Right ventricle myocardium superior (tissue), 1 donor: ENCODE measurements around the gene DDX27. TPM values are rescaled to one million over a fixed set of nuclear protein-coding genes. Genes with fewer than 3 reads are reported as not detected.

Experiments used
- ATAC-seq: fragments of 200-7000 bp; cut with Tn5 transposase; one replicate; pipeline ENCODE4 v1.9.1; 2020; ENCODE audit warnings: mild to moderate bottlenecking; ENCODE audit not compliant: poor library complexity
- DNase-seq: peaks from one replicate; pipeline ENCODE4 v3.0.0-alpha.2; 2020
- intact Hi-C: fragments of 100-400 bp; cut with DNase I; formaldehyde crosslinking; loops from one replicate; pipeline ENCODE4 v1.11.2; 2022
- total RNA-seq: library from RNA; stranded (reverse); fragmentation: NEBNext Ultra II Directional; extraction: Animal tissue kit (Norgen Biotek cat#: 25700); gene quantifications from one replicate; pipeline ENCODE4 v1.2.1, GENCODE V29; 2021
- donor health status: DM: no; HTN: yes; CAD: no; lungs with severe emphysema.

DDX27 gene
- total RNA-seq, 1 donor from 2014 or later = 12.2 TPM

DNA sequence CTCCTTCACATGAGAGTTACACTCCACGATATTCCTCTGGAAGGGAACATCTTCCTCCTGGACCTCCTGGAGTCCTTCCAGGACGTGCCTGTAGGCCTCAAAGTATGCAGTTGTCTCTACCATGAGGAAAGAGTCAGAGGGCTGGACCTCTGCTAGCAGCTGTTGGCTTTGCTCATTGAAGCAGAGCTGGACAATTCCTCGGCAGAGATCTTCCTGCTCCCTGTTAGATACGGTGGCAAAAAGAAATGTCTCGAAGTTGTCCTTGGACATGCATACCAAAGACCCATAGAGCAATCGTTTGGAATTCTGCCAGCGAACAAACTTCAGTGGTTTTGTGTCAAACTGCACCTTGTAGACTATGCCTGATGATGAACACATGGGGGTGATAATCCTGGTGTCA is 51.0 kb downstream of the DDX27 start:
- intact Hi-C loops = no loop called here
- no peak for ATAC-seq
- no peak for DNase-seq

DNA sequence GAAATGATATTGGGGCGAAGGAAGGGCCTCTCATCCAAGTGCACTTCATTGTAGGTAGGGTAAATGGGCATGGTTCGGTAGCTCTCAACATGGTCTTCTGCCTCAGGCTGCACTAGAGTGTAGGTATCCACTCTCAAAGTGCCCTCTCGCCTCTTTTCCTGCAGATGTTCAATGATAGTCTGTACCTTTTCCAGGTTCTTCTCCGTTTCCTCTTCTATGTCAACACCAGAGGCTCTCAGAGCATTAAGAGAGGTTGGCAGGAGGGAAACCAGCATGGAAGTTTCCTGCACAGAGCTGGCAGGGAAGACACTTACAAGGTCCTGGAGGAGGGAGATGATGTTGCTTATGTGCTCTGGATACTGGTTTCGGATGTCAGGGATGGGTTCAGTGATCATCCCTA is 51.5 kb downstream of the DDX27 start:
- intact Hi-C loops = no loop called here
- ATAC-seq (no peak), DNase-seq (no peak)

DNA sequence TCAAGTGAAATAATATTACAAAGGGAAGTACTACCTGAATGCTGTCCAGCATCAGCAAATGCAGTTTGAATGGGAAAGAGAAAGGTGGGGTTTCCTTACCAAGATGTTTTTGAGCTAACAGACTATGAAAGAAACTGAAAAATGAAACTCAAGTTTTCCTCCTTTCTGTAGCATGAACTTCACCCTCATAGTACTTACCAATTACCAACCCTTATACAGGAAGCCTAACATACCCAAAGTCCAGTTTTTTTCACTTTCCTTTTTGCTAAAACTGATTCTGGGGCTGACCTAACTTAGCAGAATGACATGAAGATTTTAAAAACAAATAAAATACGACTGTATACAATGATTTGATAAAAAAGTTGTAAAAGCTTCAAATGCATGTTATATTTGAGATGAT is 53.4 kb downstream of the DDX27 start:
- DNase-seq (no peak), ATAC-seq (no peak)
- intact Hi-C loops = no loop called here

DNA sequence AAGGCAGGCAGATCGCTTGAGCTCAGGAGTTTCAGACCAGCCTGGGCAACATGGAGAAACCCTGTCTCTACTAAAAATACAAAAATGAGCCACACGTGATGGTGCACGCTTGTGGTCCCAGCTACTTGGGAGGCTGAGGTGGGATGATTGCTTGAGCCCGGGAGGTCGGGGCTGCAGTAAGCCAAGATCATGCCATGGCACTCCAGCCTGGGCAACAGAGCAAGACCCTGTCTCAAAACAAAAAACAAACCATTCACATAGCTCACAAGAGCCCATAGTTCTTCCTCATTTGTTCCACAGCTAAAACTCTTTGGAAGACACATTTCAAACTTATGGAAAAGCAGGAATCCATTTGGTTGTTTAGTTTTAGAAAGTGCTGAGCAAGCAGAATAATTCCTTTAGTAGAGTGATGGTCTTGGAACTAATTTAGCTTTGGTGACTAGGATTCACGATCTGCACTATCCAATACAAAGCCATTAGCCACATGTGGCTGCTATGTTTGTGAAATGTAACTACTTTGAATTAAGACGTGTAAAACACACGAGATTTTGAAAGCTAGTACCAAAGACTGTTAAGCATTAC is 54.6 kb downstream of the DDX27 start:
- no peak for ATAC-seq
- DNase-seq = no peak
- intact Hi-C loops = no loop called here

DNA sequence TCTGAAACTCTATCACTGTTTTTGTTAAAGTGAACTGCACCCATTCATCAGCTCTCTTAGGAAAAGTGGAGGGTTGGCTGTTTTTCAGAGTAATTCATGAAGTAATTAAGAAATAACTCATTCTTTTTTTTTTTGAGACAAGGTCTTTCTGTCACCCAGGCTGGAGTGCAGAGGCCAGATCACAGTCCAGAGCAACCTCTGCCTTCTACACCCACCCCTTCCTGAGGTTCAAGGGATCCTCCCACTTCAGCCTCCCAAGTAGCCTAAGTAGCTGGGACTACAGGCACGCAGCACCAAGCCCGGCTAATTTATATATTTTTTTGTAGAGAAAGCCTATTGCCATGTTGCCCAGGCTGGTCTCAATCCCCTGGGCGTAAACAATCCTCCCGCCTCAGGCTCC is 56.0 kb downstream of the DDX27 start:
- intact Hi-C loops = no loop called here
- no peak for ATAC-seq
- no peak for DNase-seq

DNA sequence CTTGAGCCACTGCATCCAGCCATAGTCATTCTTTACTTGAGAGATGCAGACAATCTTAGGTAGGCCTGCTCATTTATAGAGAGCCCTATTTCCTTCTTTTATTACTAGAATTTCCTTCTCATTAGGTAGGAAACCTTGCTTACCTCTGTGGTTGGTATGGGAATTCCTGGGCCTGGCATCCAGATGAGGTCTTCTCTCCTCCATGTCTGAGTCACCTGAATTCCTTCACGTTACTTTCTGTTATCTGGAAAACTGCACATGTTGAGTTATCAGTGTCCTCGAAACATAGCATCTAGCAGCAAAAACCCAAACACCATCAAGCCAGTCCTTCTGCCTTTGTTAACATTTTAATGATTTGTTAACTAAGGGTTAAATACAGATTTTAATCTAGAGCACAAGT is 56.4 kb downstream of the DDX27 start:
- intact Hi-C loops = no loop called here
- ATAC-seq (no peak), DNase-seq (no peak)

DNA sequence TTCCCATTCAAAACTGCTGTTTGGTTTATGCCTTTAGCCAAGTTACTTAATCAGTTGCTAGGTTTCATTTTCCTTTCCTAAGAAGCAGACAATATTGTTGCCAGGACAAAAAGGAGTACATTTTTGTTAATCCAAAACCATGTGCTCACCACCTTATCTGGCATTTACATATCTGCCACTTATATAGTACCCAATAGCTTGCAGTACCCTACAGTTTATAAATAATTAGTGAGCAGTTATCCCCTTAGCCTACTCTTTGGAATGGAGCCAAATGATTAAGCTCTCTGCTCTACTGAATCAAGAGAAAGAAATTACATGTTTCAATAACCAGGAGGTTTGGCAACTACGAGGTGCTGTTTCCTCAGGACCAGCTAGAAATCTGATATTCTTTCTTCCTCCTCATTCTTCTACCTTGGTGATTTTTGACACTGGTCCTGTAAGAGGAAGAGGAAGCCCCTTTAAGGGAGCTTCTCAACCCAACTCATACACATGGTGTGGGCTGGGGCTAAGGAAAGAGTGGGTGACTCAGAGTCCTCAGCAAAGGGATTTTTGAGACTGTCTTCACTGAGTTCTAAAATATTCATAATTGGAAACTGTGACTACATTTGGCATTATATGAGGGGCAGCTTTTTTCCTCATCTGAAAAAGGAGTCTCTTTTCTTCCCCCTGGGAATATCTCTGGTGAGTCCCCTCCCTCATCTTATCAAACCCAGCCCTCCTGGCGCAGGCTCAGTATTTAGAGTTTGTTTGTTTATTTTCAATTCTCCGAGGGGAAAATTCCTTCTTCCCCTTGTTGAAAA is 57.1 kb downstream of the DDX27 start:
- intact Hi-C loops = no loop called here
- DNase-seq (peak; percentile 46), ATAC-seq (no peak)

DNA sequence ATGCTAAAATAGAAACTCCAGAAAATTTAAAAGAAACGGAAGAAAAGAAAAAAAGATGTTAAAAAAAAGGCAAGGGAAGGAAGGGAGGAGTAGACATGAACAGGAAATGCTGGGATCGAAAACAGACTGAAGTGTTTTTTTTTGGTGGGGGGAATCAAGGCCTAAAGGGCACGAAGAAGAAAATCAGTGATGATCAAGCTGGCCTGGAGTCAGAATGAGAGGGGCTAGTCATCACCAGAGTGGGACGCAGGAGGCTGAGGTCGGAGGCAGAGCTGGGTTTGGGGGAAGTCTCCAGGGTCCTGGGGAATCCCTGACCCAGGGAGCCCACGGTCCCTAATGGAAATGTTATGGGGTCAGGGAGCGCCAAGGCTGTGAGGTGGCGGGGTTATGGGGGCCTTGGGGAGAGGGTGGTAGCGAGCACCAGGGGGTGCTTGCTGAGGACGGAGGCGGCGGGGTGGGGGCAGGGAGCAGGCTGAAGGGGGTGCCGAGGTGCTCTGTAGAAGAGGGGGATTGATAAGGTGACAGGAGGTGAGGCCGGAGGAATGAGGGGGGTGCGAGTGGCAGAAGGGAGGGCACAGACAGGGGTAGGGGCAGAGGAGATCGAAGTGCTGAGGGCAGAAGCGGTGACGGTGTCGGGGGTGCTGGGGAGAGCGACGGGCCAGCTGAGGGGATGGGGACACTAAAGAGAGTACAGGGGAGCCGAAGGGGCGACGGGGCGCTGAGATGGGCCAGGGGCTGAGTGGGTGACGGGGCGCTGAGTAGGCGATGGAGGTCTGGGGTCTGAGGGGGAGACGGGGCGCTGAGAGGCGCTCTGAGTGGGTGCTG is 58.0 kb downstream of the DDX27 start:
- DNase-seq (peak; percentile 62), ATAC-seq (peak; percentile 4)
- intact Hi-C loops = no loop called here

DNA sequence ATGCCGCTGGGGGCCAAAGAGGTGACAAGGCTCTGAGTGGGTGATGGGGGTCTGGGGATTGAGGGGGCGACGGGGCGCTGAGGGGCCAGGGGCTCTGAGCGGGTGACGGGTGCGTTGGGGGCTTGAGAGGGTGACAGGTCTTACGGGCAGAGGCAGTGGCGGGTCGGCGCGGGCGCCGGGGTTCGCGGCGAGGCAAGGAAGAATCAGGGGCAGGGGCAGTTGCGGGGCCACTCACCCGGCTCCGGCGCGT is 58.5 kb downstream of the DDX27 start:
- intact Hi-C loops = no loop called here
- ATAC-seq = no peak

DNA sequence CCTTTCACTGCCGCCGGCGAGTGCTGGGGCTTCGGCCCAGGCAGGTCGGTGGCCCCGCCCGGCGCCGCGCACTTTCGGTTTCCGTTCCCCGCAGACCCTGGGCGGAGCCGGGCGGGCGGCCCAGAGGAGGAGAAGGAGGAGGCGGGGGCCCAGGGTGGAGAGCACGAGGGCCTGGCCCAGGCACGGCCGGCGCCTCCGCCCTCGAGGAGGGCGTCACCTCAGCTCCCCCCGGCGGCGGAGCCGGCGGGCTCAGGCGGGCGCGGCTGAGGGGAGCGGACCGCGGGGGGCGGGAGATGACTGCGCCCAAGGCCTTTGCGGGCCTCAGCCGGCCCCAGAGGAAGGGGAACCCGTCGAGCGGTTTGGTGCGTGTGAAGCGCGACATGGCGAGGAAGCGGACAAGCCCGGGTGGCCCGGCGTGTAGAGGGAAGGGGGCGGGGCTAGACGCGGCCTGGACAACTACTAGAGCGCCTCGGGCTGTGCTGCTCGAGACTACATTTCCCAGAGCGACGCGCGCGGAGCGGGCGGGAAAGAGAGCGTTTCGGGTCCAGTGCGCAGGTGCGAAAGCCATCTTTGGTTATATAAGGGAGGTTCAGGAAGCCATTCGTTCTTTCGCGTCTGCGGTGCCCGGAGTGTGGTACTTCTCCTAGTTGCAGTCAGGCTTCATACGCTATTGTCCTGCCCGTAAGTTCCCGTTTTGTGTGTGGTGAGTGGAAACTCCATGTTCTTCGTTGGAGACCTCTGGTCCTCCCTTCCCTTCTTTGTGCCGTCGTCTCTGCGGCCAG is 59.0 kb downstream of the DDX27 start, which contains the start of gene ZNFX1:
TSS of gene ZNFX1 (minus strand) at position 22 of the 782 bp plus-strand sequence. CDS start 2,218 bp downstream, outside the sequence.
- peak; percentile 96 for ATAC-seq
- intact Hi-C loops = no loop called here
- DNase-seq = peak; percentile 100

More for the DNA sequence above, 58.5 kb downstream of the DDX27 start:
- DNase-seq = no peak

DNA sequence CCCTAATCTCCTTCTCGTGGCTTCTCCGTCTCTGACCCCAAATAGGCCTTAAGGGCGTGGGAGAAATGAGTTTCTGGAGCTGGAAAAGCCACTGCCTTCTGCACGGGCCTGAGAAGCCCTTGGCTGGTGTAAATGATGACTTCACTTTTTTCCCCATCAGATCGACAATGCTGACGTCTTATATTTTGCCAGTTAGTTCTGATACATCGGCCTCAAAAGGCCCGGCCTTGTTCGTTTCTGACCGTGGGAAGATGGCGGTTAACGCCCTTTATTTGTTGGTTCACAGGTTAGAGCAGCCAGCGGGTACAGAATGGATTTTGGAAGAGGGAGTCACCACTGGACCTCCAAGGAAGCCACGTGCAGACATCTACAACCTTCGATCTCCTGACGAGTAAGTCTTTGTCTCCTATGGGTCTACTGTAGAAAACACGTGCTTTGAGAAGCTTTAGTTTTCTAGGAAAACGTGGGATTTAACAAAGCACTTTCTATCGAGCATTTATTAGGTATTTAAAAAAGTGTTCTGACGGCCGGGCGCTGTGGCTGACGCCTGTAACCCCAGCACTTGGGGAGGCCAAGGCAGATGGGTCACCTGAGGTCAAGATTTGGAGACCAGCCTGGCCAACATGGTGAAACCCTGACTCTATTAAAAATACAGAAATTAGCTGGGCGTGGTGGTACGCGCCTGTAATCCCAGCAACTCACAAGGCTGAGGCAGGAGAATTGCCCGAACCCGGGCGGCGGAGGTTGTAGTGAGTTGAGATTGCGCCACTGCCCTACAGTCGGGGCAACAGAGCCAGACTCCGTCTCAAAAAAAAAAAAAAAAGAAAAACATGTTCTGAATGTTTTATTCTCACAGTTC is 59.8 kb downstream of the DDX27 start:
- peak; percentile 52 for DNase-seq

DNA sequence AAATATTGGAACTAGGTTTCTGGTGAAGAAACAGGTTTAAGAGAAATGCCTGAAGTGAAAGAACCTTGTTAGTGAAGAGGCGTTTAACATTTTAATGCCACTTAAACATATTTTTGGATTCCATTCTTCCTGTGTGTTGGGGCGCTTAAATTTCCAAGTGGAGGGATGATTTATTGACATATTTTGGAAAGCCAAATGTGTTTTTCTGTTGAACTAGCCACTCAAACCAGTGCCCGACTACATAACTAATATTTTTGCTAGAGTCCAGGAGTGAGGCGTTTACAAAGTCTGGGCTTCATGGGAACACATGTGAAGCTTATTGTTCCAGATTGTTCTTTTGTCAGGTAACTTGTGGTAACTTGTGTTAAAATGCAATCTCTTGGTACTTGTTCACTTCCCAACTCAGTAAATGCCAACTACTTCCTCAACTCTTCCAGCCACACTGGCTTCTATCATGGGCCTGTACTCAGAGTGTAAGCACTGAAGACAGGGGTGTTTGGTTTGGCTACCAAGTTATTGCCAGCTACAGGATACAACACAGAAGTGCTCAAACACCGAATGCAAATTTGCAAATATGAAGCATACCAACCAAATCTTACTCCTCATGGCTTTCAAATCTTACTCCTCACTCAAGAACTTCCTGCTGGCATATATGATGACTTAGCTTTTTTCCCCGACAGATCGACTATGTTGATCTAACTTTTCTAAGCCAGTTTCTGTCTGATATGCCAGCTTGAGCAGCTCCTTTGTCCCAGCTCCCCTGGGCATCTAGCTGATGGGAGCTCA is 60.7 kb downstream of the DDX27 start:
- DNase-seq = no peak
- intact Hi-C loops = no loop called here
- no peak for ATAC-seq

More for the DNA sequence above, 59.8 kb downstream of the DDX27 start:
- intact Hi-C loops = no loop called here
- ATAC-seq = no peak

DNA sequence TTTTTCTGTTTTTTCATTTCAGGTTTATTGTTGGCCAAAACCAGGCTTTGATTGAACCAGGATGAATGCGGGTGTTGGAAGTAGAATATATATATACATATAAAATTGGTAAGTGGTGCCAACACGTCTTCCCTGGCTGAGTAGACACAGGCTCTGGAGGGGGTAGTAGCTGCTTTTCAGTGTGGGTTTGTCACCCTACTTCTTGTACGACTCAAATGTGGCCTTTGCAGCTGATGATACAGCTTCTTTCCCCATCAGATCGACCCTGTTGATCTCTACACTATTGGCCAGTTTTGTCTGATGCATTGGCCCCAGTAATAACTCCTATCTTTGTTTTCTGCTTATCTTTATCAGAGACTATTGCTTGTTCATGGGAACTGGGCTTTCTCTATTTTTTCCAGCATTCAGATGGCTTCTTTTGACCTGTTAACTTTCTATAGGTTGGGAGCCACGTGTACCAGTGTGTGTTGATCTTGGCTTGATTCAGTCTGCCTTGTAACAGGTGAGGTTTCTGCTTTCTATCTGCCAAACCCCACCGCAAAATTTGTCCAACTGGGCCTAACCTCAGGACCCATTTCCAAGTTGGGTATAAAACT is 61.3 kb downstream of the DDX27 start:
- ATAC-seq = no peak

DNA sequence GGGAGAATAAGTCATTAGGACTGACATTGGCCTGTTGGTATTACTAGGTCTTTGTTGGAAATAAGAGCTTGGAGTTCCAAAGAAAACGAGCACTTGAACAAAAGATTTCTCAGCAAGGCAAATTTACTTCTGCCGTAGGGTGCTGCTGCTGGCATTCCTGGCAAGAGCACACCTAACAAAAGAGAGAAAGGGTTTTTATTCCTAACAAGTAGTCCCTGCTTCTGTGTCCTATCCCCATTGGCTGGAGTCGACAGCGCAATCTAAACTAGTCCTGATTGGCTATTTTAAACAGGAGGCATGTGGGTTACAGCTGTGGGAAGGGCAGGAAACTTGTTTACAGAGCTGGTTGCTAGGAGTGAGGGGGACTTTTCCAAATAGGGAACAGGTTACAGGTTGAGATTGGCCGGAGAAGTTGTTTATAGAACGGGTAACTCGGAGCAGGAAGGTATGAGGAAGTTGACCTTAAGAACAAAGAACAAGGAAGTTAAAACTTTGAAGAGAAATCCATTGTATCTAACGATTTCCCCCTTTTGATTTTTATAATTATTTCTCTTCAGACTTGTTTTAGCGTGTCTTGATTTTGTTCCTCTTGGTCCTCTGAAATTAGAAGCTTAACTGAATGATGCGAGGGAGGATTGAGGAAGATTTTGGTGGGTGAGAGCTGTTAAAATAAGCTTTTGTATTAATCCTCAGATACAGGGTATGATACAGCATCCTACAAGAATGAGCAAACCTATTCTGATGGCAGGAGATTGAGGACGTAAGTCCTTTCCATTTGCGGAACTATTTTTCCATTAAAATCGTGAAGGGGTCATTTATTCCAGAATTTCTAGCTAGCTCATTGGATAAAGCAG is 62.1 kb downstream of the DDX27 start:
- DNase-seq (no peak), ATAC-seq (no peak)
- intact Hi-C loops = no loop called here

More for the DNA sequence above, 61.3 kb downstream of the DDX27 start:
- intact Hi-C loops = no loop called here
- no peak for DNase-seq

DNA sequence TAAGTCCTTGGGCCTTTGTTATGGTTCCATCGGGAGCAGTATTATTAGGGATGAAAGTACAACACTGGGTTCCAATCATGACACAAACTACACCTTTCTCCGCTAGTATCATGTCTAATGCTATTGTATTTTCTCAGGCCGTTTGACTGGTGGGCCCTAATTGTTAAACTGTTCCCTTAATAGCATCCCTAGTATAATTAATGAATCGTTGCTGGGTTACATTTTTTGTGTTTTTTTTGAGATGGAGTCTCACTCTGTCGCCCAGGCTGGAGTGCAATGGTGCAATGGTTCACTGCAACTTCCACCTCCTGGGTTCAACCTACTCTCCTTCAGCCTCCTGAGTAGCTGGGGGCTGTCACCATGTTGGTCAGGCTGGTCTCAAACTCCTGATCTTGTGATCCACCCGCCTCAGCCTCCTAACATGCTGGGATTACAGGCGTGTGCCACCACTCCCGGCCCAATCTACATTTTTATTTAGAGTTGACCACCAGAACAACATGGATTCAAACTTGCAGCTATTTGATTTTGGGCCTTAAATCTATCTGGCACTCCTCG is 62.8 kb downstream of the DDX27 start:
- intact Hi-C loops = no loop called here
- DNase-seq (no peak), ATAC-seq (no peak)

DNA sequence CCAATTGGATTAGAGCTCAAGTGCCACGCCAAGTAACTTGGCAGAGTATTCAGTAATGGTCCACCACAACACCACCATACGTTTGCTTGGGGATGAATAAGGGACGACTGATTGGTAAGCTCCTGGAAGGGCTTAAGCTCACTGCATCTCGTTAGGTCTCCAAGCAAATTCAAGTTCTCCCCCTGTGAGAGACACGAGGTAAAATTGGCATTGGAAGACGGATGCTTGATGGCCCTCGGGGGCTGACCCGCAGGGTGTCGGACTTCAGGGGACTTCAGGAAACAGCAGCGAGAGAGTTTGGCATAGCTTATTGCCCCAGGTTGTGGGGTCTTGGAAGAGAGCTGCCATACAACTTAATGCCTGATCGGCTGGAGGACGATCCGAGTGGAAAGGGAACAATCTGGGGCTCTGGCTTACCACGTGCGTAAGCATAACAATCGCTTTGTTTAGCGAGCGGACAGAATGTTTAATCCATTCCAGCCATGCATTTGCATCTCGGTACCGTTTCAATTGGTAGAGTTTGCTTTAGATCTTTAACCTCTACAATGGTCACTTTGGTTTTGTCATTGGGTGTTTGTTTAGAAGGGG is 63.5 kb downstream of the DDX27 start:
- intact Hi-C loops = no loop called here
- DNase-seq (no peak), ATAC-seq (no peak)
